HG03575 (cell line): ENCODE measurements around the gene PRKCA.
"Not testable (repeated sequence)": the region's sequence is repeated elsewhere in the genome, so short reads cannot be mapped to it uniquely, and the experiment has no call there.

Experiments
- ATAC-seq: cut with Tn5 transposase; IDR thresholded peaks from one replicate; pipeline ENCODE4 v1.9.1; 2021; ENCODE audit not compliant: unreplicated experiment, insufficient number of reproducible peaks, low FRiP score; ENCODE audit errors: extremely low read depth

Gene PRKCA

DNA sequence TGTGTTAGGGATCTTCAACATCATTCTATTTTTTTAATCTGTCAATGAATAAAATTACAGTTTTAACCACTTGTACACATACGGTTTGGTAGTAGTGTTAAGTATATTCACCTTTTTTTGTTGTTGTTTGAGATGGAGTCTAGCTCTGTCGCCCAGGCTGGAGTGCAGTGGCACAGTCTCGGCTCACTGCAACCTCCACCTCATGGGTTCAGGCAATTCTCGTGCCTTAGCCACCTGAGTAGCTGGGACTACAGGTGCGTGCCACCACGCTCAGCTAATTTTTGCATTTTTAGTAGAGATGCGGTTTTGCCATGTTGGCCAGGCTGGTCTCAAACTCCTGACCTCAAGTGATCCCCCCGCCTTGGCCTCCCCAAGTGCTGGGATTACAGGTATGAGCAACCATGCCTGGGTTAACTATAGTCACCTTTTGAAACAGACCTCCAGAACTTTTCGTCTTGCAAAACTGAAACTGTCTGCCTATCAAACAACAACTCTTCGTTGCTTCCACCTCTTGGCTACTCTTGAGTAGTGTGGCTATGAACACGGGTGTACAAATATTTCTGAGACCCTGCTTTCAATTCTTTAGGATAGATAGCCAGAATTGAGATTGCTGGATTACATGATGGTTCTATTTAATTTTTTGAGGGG lies 97.8 kb downstream of the PRKCA start:
- ATAC-seq = not testable (repeated sequence)

DNA sequence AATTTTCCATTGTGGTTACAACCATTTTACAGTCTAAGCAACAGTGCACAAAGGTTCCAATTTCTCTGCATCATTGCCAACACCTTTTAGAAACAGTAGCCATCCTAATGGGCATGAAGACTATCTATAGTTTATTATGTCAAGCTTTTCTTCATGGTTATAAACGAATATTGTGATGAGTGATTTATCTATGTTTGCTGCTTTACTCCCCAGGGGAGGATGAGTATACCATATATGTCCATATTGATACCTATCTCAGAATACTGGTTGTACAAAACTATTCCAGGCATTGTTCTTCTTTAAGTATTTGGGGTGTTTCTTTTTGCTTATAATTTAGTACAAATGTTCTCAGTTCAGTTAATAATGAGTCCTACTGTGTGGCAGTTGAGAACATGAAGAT lies 98.3 kb downstream of the PRKCA start:
- no peak for ATAC-seq

DNA sequence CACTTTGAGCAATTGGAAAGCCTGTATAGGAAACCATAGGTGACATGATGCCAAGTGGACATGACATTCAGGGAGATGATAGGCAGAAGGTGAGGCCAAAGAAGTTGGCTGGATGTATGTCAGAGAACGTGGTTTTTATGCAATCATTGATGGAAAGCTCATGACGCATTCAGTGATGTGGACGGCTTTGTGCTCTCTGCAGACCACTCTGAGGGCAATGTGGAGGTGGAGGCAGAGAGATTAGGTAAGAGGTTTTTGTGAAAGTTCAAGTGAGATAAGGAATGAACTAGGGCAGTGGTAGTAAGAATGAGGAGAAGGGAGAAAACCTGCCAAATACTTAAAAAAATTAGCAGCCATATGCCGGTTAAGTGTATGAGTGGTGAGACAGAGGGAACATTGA lies 99.0 kb downstream of the PRKCA start:
- ATAC-seq = no peak

DNA sequence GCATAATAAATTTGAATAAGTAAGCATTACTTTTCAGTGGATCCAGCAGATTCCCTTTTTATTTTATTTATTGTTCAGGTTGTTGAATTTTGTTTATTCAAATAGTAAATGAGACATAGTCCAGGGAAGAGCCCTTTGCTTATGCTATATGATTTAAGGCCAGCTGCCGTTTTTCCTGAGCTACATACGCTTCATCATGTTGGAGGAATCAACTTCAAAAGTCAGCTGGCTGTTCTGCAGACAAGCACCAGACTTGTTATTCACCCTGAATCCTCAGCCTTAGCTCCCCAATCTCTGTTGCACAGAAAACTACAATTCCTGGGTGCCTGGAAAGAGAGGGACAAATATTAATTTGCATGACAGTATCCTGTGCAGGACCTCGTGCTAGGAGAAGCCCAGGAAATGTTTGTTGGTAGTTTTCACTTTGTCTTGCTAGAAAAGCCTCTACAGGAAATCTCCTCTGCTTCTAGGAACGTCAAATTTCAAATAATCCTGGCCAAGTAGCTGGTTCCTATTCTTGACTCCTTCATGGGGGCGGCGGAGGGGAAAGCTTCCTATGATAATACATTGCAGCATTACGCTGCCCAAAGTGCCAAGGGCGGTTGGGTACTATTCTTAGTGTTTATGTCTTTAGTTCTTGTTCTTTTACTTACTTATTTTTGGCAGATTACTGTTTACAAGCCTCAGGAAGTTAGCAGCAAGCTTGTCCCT lies 101.6 kb downstream of the PRKCA start:
- no peak for ATAC-seq

DNA sequence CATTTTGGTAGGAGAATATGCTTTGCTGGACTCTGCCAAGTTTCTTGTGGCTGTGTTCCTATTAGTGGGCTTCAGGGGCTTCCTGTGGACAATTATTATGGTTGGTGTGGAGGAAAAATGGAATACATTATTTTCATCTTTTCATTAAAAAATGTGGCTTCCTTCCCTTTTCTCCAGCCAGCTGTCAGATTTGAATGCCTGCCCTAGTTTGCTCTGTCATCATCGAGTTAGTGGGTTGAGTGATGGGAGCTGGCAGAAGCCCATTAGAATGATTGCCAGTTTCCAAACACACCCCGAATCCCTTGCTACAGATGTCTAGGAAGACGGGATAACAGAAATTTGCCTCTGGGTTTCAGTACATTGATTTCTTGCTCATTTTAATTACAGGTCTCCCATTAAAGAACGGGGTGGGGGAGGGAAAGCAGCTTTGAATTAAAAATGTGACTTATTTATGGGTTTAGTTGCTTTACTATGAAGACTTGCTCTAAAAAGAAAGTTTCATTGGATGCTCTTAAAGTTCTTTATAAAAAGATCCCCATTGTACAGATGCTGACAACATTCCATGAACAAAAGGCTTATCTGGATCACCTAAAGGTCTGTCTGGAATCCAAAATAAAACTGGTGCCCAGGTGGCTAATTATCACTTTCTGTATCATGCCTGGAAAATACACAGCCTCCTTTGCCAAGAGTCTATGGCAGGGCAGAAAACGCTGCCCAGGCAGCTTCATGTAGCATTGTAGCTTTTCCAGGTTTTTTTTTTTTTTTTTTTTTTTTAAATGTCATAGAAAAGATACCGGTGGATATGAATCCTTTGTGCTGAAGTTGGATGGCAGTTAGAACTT lies 103.6 kb downstream of the PRKCA start:
- ATAC-seq = no peak

DNA sequence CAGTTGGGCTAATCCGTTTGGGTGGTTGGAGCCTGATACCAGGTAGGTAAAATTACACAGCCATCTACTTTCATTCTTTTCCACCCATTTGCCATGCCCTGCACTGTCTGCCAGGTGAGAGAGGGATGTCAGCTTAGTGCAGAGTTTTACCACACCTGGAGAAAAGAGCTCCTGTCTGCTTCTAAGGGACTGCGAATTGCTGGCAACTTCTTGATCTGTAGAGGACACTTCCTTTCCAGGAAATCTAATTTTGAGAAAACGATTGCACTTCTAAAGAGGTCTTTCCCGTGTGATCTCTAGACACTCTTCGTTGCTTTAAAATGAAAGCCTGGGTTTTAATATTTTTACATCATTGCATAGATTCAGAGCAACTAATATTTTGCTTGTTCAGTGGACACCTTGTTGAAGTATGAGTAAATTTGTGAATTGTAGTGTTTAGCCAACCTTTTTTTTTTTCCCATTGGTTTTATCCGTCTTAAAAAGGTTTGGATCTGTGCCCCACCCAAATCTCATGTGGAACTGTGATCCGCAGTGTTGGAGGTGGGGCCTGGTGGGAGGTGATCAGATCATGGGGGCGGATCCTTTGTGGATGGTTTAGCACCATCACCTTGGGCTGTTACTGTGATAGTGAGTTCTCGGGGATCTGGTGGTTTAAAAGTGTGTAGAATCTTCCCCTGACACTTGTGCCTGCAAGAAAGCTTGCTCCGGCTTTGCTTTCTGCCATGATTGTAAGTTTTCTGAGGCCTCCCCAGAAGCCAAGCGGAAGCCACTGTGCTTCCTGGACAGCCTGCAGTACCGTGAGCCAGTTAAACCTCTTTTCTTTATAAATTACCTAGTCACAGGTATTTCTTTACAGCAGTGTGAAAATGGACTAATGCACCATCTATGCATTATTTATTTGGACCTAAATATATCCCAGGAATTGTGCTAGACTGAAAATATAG lies 104.6 kb downstream of the PRKCA start:
- no peak for ATAC-seq

DNA sequence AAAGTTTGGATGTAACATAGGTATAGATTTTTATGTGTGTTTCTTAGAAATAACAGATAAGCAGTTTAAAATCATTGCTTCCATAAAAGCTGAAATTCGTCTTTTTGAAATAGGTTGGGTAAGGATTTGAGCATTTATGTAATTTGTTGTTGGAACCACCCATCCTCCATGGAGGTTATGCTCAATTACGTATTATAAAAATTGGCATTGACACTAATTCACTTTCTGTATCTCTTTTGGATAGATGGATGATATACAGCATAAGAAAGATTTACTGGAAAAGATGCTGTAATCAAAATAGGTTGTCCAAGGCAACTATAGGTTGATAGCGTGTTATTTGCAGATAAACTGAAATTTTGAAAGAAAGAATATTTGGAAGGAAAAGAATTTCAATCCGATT lies 105.5 kb downstream of the PRKCA start:
- no peak for ATAC-seq

DNA sequence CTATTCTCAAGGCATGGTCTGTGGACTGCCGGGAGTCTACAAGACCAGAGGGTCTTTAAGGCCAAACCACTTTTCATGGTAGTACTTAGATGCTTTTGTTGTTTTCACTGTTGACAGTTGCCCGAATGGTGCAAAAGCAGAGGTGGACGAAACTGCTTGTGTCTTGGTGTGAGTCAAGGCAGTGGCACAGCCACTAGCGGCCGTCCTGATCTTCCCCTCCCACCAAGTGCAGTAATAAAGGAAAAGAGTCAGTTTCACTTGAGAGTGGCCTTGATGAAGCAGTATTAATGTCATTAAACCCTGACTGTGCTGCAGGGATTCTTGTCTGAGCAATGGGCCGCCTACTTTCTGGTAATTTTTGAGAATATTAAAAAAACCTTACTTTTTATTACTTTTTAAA lies 109.1 kb downstream of the PRKCA start:
- no peak for ATAC-seq

DNA sequence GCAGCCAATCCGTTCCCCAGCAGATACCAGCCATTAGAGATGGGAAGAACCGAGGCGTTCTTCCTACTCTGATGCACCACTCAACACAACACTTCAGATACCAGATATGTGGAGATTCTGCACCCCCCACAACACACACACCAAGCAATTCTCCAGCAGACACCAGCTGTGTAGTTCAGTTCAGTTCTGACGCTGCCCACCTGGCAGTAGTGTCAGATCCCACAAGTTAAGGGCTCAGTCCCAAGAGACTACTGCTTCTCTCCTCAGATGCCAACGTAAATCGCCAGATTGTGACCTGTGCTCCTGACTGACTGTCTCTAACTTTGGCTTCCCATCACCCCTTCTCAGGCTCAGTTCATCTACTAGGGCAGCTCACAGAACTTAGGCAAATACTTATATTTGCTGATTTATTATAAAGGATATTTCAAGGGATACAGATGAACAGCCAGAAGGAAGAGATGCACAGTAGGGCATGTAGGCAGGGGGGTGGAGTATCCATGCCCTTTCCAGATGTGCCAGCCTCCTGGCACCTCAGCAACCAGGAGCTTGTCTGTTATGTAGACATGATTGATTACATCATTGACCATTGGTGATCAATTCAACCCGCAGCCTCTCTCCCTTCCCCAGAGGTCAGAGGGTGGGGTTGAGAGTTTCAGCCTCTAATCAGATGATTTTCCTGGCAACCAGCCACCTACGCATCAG lies 110.6 kb downstream of the PRKCA start:
- no peak for ATAC-seq

DNA sequence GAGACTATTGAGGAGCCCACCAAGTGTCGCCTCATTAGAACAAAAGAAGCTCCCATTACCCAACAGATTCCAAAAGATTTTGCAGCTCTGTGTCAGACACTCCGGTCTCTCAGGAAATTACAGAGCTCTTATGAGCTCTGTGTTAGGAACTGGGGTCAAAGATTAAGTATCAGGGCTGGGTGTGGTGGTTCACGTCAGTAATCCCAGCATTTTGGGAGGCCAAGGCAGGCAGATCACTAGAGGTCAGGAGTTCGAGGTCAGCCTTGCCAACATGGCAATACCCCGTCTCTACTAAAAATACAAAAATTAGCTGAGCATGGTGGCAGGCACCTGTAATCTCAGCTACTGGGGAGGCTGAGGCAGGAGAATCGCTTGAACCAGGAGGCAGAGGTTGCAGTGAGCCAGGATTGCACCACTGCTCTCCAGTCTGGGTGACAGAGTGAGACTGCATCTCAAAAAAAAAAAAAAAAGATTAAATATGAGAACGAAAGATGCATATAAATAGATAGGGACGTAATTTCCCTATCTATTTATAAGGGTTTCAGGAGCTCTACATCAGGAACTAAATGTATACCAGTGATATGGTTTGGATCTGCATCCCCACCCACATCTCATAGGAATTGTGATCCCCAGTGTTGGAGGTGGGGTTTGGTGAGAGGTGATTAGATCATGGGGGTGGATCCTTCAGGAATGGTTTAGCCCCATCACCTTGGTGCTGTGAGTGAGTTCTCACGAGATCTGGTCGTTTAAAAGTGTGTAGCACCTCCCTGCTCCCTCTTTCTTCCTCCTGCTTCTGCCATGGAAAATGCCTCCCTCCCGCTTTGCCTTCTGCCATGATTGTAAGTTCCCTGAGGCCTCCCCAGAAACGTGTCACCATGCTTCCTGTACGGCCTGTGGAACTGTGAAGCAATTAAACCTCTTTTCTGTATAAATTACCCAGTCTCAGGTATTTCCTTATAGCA lies 111.4 kb downstream of the PRKCA start:
- no peak for ATAC-seq

DNA sequence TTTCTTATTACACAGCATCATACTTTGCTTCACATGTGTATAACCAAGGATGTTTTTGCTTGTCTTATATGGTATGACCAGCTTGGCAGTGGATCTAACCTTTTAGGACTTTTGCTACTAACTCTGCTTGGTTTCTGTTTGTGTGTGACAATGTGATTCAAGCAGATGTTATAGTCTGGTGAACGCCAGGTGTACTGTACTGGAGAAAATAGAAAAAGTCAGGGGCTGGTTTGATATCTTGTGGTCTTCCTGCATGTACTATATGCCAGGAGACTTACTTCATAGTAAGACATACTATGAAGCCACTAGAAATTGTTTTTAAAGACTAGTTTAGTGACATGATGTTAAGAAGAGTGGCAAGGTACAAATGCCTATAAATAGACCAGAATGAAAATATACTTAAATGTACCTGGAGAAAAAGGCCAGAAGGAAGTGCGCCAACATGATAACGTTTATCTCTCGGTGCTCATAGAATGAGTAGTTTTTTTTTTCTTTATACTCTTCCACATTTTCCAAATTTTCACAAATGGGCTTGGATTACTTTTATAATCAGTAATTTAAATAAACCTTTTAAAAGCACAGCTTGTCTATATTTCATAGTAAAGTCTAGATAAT lies 112.3 kb downstream of the PRKCA start:
- ATAC-seq = no peak

DNA sequence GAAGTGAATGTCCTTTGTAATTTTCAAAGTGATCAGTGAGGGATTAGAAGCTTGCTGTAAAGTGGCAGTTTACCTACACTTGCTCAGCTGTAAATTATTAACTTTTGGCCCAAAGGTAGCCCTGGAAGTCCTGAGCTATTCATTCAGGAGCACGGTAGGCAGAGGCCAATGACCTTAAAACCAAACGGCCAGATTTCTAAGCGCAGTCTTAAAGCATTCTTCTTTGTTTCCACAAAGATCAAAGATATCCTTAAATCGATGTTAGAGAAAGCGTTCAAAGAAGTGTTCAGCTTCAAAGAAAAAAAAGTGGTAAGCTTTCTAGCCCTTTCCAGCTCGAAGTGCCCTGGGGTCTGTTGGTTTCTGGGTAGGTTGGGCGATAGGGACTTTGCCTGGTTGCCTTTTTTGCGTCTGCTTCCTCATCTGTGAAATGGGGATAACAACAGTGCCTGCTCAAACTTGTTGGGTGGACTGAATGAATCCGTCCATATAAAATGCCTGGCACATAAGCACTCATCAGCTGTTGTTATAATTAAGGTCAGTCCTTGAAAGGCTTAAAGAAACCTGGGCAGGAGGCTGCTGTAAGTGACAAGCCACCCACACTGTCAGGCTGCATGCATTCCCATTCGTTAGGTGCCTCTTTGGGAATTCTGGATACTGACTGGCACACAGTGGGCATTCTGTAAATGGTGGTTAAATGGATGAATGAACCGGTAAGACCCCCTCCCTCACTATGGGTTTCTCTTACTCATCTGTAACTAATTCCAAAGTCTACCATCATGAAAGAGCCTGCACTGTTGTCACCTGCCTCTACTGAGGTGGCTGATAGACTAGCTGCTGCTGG lies 113.2 kb downstream of the PRKCA start:
- ATAC-seq = no peak

DNA sequence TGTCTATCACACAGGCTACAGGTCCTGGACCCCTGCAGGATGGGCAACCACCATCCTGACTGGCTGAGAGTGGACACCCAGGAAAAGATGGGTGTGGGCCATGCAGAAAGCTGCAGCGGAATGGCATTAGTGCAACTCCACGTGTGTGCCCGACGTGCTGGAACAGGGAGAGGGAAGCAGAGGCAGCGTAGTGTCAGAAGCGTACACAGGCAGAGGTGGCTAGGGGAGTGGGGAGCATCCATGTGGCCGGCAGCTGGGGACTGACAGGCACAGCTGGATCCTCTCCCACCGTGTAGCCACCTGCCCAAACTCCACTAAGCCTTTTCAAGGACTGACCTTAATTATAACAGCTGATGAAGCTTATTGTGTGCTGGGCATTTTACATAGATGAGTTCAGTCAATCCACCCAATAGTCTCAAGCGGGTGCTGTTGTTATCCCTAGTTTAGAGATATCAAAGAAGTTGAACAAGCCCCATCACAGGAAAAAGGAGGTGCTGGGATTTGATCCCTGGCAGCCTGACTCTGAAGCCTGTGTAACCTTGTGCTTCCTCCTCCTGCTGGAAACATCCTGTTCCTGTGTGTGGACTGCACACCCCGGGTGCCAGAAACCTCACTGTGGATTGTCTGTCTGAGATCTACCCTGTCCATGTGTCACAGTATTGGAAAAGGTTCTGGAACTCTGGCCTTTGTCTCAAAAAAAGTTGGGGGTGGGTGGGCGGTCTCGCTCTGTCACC lies 114.0 kb downstream of the PRKCA start:
- ATAC-seq = no peak

DNA sequence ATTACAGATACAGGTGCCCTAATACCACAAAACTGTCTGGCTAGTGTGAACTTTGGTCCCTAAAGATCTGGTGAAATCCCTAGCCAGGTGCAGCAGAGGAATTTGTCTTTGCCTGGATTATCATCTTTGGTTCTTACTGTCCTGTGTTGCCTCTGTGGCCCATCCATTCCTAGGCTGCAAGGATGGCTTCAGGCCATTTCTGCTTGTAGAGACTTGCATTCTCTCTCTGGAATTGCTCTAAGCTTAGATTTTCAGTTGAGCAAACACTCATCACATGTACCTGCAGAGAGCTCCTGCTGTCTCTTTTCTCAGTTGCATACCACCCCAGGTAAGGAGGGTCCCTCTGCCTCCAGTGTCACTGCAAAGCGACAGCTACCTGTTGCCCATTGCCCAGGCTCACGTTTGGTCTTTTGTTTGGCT lies 114.9 kb downstream of the PRKCA start:
- no peak for ATAC-seq

DNA sequence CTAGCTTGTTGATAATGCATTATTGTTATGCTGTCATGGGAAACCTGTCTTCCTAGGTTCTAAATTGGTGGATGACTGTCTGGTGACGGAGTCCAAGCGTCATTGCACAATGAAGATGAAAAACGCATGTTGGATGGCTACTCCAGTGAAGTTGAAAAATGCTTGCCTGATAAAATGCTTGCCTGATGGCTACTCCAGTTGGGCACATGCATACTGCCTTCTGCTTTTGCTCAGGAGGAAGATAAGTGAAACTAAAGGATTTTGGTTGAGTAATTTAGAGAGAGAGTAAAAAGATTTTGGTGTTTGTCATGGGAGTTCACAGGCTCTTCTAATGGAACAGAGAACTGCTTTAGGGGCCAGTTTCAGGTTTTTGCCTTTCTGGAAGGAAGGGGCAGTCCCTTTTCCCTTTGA lies 118.6 kb downstream of the PRKCA start:
- ATAC-seq = no peak

DNA sequence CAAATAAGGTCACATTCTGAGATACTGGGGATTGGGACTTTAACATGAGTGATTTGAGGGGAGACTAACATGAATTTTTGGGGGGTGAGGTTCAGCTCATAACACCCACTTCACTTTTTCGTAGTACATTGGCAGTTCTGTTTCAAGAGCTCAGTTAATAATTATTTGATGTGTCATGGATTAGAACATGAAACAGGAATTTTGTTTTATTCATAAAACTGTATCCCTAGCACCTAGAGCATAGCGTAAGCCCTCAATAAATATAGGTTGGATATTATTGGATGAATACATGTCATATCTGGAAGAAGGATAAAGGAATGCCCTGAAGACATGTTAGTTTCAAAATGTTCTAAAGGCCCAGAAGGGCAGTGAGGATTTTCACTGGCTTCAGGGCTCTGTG lies 119.8 kb downstream of the PRKCA start:
- no peak for ATAC-seq
